Natural killer cell (primary cell): ENCODE measurements around the gene PIGU. TPM values are rescaled to one million over a fixed set of nuclear protein-coding genes. Genes with fewer than 3 reads are reported as not detected.

Experiments
- ATAC-seq, 3 donors: fragments of 150-1000 bp in 2 of 3; fragments of 200-7000 bp in 1 of 3; cut with Tn5 transposase; 1 replicate in 1 of 3; 2 replicates in 2 of 3; pipeline ENCODE4 v1.10.0; 2021; ENCODE audit warnings: mild to moderate bottlenecking in 2 of 3, moderate library complexity in 2 of 3
- DNase-seq, 2 donors: peaks; one replicate each; pipeline versions ENCODE4 v3.0.0 to v3.0.0-alpha.2; 2013 to 2021; ENCODE audit warnings: mixed read lengths in 1 of 2
- H3K27ac ChIP-seq: one replicate; pipeline ENCODE4 v1.5.1; 2013; ENCODE audit warnings: mild to moderate bottlenecking, low read length
- H3K27me3 ChIP-seq: one replicate; pipeline ENCODE4 v1.6.1; 2013; ENCODE audit warnings: low read length; ENCODE audit not compliant: control insufficient read depth, insufficient read depth
- H3K36me3 ChIP-seq: one replicate; pipeline ENCODE4 v1.6.1; 2013; ENCODE audit warnings: low read length; ENCODE audit not compliant: control insufficient read depth, insufficient read depth
- H3K4me1 ChIP-seq: one replicate; pipeline ENCODE4 v1.6.1; 2013; ENCODE audit warnings: low read length; ENCODE audit not compliant: control insufficient read depth, insufficient read depth
- H3K4me3 ChIP-seq: one replicate; pipeline ENCODE4 v1.5.1; 2013; ENCODE audit warnings: low read length
- H3K9me3 ChIP-seq: one replicate; pipeline ENCODE4 v1.6.1; 2013; ENCODE audit warnings: low read length; ENCODE audit not compliant: control insufficient read depth, insufficient read depth
- H3K27ac Mint-ChIP-seq, 2 donors: one replicate each; pipeline ENCODE4 v1.8.0; 2022; ENCODE audit warnings: mild to moderate bottlenecking in 2 of 2, mixed read lengths in 2 of 2, moderate library complexity in 1 of 2
- H3K27me3 Mint-ChIP-seq, 2 donors: one replicate each; pipeline ENCODE4 v1.8.0; 2022; ENCODE audit warnings: low read depth in 2 of 2, mixed read lengths in 2 of 2
- H3K36me3 Mint-ChIP-seq: one replicate; pipeline ENCODE4 v1.8.0; 2022; ENCODE audit warnings: mixed read lengths
- H3K4me1 Mint-ChIP-seq, 2 donors: one replicate each; pipeline ENCODE4 v1.8.0; 2022; ENCODE audit warnings: mixed read lengths in 2 of 2
- H3K4me3 Mint-ChIP-seq: one replicate; pipeline ENCODE4 v1.8.0; 2022; ENCODE audit warnings: mild to moderate bottlenecking, moderate library complexity, mixed read lengths
- H3K9me3 Mint-ChIP-seq, 2 donors: one replicate each; pipeline ENCODE4 v1.8.0; 2022; ENCODE audit warnings: mixed read lengths in 2 of 2
- CTCF ChIP-seq: fragments of 200-600 bp; IDR thresholded peaks from one replicate; pipeline ENCODE4 v1.8.0; 2022; ENCODE audit warnings: antibody characterized with exemption
- WGBS: methylation state at CpG from one replicate; pipeline ENCODE4 v1.1.7; 2013; ENCODE audit warnings: missing lambda C conversion rate; ENCODE audit not compliant: insufficient coverage; 5-methylcytosine and 5-hydroxymethylcytosine counted together
- intact Hi-C: fragments of 100-400 bp; cut with micrococcal nuclease; formaldehyde crosslinking; loops from one replicate; pipeline ENCODE4 v1.14.2; 2022
- total RNA-seq, 4 donors: library from RNA; stranded (reverse); fragments of 120-200 nt in 1 of 4; gene quantifications; one replicate each; pipeline versions ENCODE4 v1.2.3 to v1.2.4, GENCODE V29; 2013 to 2022

Gene PIGU
- total RNA-seq, 3 donors from 2014 or later (not counting 1 experiment from before 2014, with no cell fraction given): 7.0 to 11.1 (median 8.2) TPM

GRCh38 chr20:34638039-34638292, 38.9 kb downstream of the PIGU start:
- Histone ChIP-seq H3K27ac (no peak overlapping the region), H3K4me1 (no peaks in the 10 kb centered on the region), H3K27me3 (no peaks in the 10 kb centered on the region), H3K4me3 (no peak overlapping the region), H3K9me3 (no peaks in the 10 kb centered on the region), H3K36me3 (peaks cover 29% of the 10 kb centered on the region)
- TF ChIP-seq CTCF: no peak
- WGBS: 87% methylated on average over 1 of the region's 1 CpG
- Mint-ChIP-seq H3K9me3 (no peaks in the 10 kb centered on the region), H3K27me3 (no peaks in the 10 kb centered on the region), H3K27ac (no peak overlapping the region), H3K4me3 (no peak overlapping the region), H3K4me1 (no peaks in the 10 kb centered on the region), H3K36me3 (peaks cover 12% of the 10 kb centered on the region)
- DNase-seq (no peak), ATAC-seq (no peak)
- intact Hi-C loops: no loop called here

GRCh38 chr20:34637245-34638038, 39.5 kb downstream of the PIGU start:
- Histone ChIP-seq H3K27me3 (no peaks in the 10 kb centered on the region), H3K9me3 (no peaks in the 10 kb centered on the region), H3K4me3 (no peak overlapping the region), H3K27ac (no peak overlapping the region), H3K4me1 (no peaks in the 10 kb centered on the region), H3K36me3 (peaks cover 29% of the 10 kb centered on the region)
- H3K4me3 Mint-ChIP-seq: no peak overlapping the region
- no peaks in the 10 kb centered on the region for H3K27me3 Mint-ChIP-seq
- H3K36me3 Mint-ChIP-seq: peaks cover 17% of the 10 kb centered on the region
- 99% methylated on average over 5 of the region's 5 CpGs for WGBS
- no peak overlapping the region for H3K27ac Mint-ChIP-seq
- ATAC-seq (no peak), DNase-seq (no peak)
- no peaks in the 10 kb centered on the region for H3K9me3 Mint-ChIP-seq
- H3K4me1 Mint-ChIP-seq: no peaks in the 10 kb centered on the region
- no peak for TF ChIP-seq CTCF
- intact Hi-C loops: no loop called here

GRCh38 chr20:34636648-34637047, 40.2 kb downstream of the PIGU start:
- no peaks in the 10 kb centered on the region for H3K27me3 Mint-ChIP-seq
- DNase-seq: no peak
- H3K27ac Mint-ChIP-seq: no peak overlapping the region
- intact Hi-C loops: no loop called here
- H3K9me3 ChIP-seq: no peaks in the 10 kb centered on the region
- no peak overlapping the region for H3K4me3 ChIP-seq
- peaks cover 18% of the 10 kb centered on the region for H3K36me3 Mint-ChIP-seq
- ATAC-seq: no peak
- H3K4me3 Mint-ChIP-seq: no peak overlapping the region
- H3K9me3 Mint-ChIP-seq: no peaks in the 10 kb centered on the region
- H3K4me1 ChIP-seq: no peaks in the 10 kb centered on the region
- WGBS: 90% methylated on average over 2 of the region's 3 CpGs
- no peak overlapping the region for H3K27ac ChIP-seq
- H3K36me3 ChIP-seq: peaks cover 29% of the 10 kb centered on the region
- TF ChIP-seq CTCF: no peak
- no peaks in the 10 kb centered on the region for H3K27me3 ChIP-seq
- no peaks in the 10 kb centered on the region for H3K4me1 Mint-ChIP-seq

- H3K4me3 Mint-ChIP-seq: no peak overlapping the region
- H3K36me3 ChIP-seq: peaks cover 32% of the 10 kb centered on the region
- no peak overlapping the region for H3K4me3 ChIP-seq
- no peaks in the 10 kb centered on the region for H3K4me1 Mint-ChIP-seq
- H3K4me1 ChIP-seq: no peaks in the 10 kb centered on the region
- 92% methylated on average over 3 of the region's 3 CpGs for WGBS
- no peaks in the 10 kb centered on the region for H3K9me3 Mint-ChIP-seq
- H3K27ac ChIP-seq: no peak overlapping the region
- H3K36me3 Mint-ChIP-seq: peaks cover 18% of the 10 kb centered on the region
- TF ChIP-seq CTCF: no peak
- no peak for ATAC-seq
- H3K27me3 ChIP-seq: no peaks in the 10 kb centered on the region
- H3K27me3 Mint-ChIP-seq: no peaks in the 10 kb centered on the region
- DNase-seq: no peak
- no peaks in the 10 kb centered on the region for H3K9me3 ChIP-seq
- H3K27ac Mint-ChIP-seq: no peak overlapping the region
- intact Hi-C loops: no loop called here
Observed at GRCh38 chr20:34634392-34634791, 42.5 kb downstream of the PIGU start.
